Thyroid gland (tissue), 4 donors: ENCODE results near the gene KLHDC10. TPM values are rescaled to one million over a fixed set of nuclear protein-coding genes. Genes with fewer than 3 reads are reported as not detected.

Source experiments
- DNase-seq, 2 donors: peaks; one replicate each; pipeline ENCODE4 v3.0.0-alpha.2; 2019
- H3K27ac ChIP-seq, 3 donors: fragments of 200-600 bp; sonication (generic); 1 replicate in 2 of 3; 2 replicates in 1 of 3; pipeline ENCODE4 v1.5.1; 2016 to 2019; ENCODE audit warnings: mild to moderate bottlenecking in 1 of 3, moderate library complexity in 1 of 3
- H3K27me3 ChIP-seq: fragments of 200-600 bp; sonication (generic); one replicate; pipeline ENCODE4 v1.5.1; 2019
- H3K36me3 ChIP-seq, 2 donors: fragments of 200-600 bp; sonication (generic); one replicate each; pipeline ENCODE4 v1.5.1; 2016 to 2019
- H3K4me1 ChIP-seq, 2 donors: fragments of 200-600 bp; sonication (generic); one replicate each; pipeline ENCODE4 v1.5.1; 2017 to 2019
- H3K4me3 ChIP-seq, 3 donors: fragments of 200-600 bp; sonication (generic); replicated peaks in 1 of 3; 1 replicate in 2 of 3; 2 replicates in 1 of 3; pipeline ENCODE4 v1.5.1; 2016; ENCODE audit warnings: mild to moderate bottlenecking in 1 of 3
- H3K9me3 ChIP-seq: fragments of 200-600 bp; sonication (generic); one replicate; pipeline ENCODE4 v1.5.1; 2017
- POLR2A ChIP-seq, 2 donors: fragments of 450-650 bp; IDR thresholded peaks; one replicate each; pipeline ENCODE4 v1.6.1; 2017; ENCODE audit warnings: antibody characterized with exemption in 2 of 2, mild to moderate bottlenecking in 2 of 2, moderate library complexity in 1 of 2
- WGBS, 2 donors: methylation state at CpG; one replicate each; pipeline ENCODE4 v1.1.5; 2017; 5-methylcytosine and 5-hydroxymethylcytosine counted together
- intact Hi-C: fragments of 100-400 bp; cut with DNase I; formaldehyde crosslinking; loops from one replicate; pipeline ENCODE4 v1.15.1; 2023
- total RNA-seq, 4 donors: library from RNA; depleted of rRNA; stranded (reverse); fragments of >200 nt; gene quantifications; one replicate each; pipeline ENCODE4 v1.2.3, GENCODE V29; 2016
- TF ChIP-seq, protein P1 (sequence below), 6 experiments: fragments of 200-600 bp in 3 of 6; fragments of 450-650 bp in 3 of 6; sonication (generic) in 3 of 6; IDR thresholded peaks; one replicate each; pipeline ENCODE4 v1.5.1; 2016 to 2019; ENCODE audit warnings: antibody characterized with exemption in 6 of 6, mild to moderate bottlenecking in 2 of 6, inconsistent platforms in 1 of 6, moderate library complexity in 1 of 6

KLHDC10 gene
- total RNA-seq, 4 donors from 2014 or later: 27.4 to 41.6 (median 30.8) TPM

DNA sequence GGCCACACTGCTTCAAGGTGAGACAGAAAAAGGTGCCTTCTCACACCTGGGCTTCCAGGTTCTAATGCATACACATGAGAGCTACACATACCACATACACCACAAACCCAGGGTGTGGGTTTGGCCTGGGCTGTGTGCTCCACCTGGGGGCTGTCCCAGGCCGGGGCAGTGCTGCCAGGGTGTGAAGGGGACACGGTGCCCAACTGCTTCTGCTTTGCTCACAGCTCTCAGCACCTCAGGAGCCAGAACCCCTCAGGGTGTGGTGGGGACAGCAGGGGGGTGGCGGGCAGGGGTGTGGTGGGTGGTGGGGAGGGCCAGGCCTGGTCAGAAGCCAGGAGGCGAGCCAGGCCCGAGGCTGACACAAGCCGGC is 83.8 kb downstream of the KLHDC10 start:
- no peaks in the 10 kb centered on the region for H3K27me3 ChIP-seq
- TF ChIP-seq, protein P1, sequence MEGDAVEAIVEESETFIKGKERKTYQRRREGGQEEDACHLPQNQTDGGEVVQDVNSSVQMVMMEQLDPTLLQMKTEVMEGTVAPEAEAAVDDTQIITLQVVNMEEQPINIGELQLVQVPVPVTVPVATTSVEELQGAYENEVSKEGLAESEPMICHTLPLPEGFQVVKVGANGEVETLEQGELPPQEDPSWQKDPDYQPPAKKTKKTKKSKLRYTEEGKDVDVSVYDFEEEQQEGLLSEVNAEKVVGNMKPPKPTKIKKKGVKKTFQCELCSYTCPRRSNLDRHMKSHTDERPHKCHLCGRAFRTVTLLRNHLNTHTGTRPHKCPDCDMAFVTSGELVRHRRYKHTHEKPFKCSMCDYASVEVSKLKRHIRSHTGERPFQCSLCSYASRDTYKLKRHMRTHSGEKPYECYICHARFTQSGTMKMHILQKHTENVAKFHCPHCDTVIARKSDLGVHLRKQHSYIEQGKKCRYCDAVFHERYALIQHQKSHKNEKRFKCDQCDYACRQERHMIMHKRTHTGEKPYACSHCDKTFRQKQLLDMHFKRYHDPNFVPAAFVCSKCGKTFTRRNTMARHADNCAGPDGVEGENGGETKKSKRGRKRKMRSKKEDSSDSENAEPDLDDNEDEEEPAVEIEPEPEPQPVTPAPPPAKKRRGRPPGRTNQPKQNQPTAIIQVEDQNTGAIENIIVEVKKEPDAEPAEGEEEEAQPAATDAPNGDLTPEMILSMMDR (IDR thresholded peaks at IDR 0.05): peak in 2 of 6 experiments; percentile 5 to 10
- no peak for TF ChIP-seq POLR2A (IDR thresholded peaks at IDR 0.05)
- H3K9me3 ChIP-seq: no peaks in the 10 kb centered on the region
- peak in 1 of 2 donors; percentile 82 for DNase-seq
- peak overlapping the region; percentile 3 to 67 (median 47) for H3K27ac ChIP-seq
- no CpG with 5 or more reads among the region's 6 CpGs for WGBS, 2 donors
- H3K4me3 ChIP-seq: no peak overlapping the region
- intact Hi-C loops: no loop called here
- H3K4me1 ChIP-seq: peaks cover 13 to 27% of the 10 kb centered on the region in 2 donors
- no peaks in the 10 kb centered on the region for H3K36me3 ChIP-seq

DNA sequence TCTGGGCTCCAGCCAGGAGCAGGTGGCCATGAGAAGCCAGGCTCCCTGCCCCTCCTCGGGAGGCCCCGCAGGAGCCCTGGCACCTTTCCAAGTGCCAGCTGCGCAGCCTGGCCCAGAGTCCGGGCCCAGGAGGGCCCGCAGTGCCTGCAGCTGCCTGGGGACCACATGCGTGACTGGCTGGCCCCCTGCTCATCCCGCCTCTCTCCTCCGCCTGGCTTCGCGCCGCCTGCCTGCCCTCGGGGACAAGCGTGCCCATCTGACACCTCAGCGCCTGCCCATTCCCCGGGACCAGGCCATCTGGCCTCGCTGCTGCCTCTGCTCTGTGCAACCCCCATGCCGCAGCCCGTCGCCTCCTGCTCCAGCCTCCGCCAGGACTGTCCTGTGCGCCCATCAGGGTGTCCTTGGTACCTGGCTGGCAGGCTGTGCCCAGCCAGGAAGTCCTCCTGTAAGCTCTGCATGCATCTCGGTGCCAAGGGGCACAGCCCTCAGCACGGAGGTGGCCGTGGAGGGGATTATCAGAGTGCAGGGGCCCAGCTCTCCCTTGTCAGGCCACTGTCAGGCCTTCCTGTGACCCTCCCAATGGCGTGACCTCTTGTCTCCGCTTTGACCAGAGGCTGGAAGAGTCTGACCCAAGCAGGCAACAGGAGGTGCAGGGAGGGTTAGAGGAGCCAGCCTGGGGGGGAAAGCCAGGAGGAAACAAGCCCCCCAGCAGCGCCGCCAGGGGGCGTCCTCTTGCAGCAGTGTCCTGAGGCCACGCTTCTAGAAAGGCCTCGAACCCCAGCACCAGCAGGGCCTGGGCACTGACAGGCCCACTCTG is 84.4 kb downstream of the KLHDC10 start:
- no peaks in the 10 kb centered on the region for H3K27me3 ChIP-seq
- 64 to 83% methylated on average over 21 to 27 of the region's 31 CpGs for WGBS, 2 donors
- peak overlapping the region in 2 of 3 donors; percentile 47 to 67 for H3K27ac ChIP-seq
- no peak for TF ChIP-seq POLR2A (IDR thresholded peaks at IDR 0.05)
- TF ChIP-seq, protein P1 (IDR thresholded peaks at IDR 0.05): peak in 1 of 6 experiments; percentile 2
- no peaks in the 10 kb centered on the region for H3K36me3 ChIP-seq
- no peaks in the 10 kb centered on the region for H3K9me3 ChIP-seq
- peaks cover 7 to 21% of the 10 kb centered on the region in 2 donors for H3K4me1 ChIP-seq
- intact Hi-C loops: no loop called here
- no peak overlapping the region for H3K4me3 ChIP-seq
- DNase-seq: peak in 1 of 2 donors; percentile 77

DNA sequence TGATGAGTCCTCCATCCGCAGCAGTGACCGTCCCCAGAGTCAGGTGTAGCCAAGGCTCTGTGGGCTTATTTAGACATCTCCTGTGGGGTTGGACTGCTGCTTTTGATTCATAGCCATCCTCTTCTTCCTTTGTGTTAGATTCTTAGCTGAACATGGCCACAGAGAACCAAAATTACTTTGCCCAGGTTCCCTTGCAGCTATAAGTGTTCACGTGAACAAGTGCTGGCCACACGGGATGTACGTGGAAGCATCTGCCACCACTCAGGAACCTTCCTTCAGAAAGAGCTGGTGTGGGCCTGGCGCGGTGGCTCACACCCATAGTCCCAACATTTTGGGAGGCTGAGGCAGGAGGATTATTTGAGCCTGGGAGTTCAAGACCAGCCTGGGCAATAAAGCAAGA is 85.8 kb downstream of the KLHDC10 start:
- TF ChIP-seq, protein P1 (IDR thresholded peaks at IDR 0.05): no peak
- no peak for TF ChIP-seq POLR2A (IDR thresholded peaks at IDR 0.05)
- peaks cover 10 to 26% of the 10 kb centered on the region in 2 donors for H3K4me1 ChIP-seq
- H3K4me3 ChIP-seq: no peak overlapping the region
- intact Hi-C loops: no loop called here
- H3K27me3 ChIP-seq: no peaks in the 10 kb centered on the region
- WGBS, 2 donors: 97 to 98% methylated on average over 7 of the region's 7 CpGs
- no peak for DNase-seq
- no peaks in the 10 kb centered on the region for H3K36me3 ChIP-seq
- H3K9me3 ChIP-seq: no peaks in the 10 kb centered on the region
- no peak overlapping the region for H3K27ac ChIP-seq

DNA sequence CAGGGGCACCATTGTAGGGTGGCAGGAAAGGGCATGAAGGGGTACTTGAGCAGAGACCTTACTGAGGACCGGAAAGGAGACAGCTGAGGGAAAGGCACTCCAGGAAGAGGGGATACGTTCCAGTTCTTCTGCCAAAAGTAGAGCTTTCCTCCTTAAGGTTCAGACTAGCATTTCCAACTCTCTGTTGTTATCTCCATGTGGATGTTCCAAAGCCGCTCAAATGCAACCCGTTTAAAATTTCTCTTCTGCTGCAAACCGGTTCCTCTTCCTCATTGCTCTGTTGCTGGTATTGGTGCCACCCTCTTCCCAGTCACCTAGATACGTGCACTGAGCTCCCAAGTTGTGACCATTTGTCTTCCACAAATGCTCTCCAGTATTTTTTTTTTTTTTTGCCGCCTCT is 87.4 kb downstream of the KLHDC10 start:
- H3K27ac ChIP-seq: no peak overlapping the region
- no peak for DNase-seq
- H3K4me1 ChIP-seq: peaks cover 15 to 33% of the 10 kb centered on the region in 2 donors
- TF ChIP-seq POLR2A (IDR thresholded peaks at IDR 0.05): no peak
- TF ChIP-seq, protein P1 (IDR thresholded peaks at IDR 0.05): no peak
- no peaks in the 10 kb centered on the region for H3K36me3 ChIP-seq
- no peaks in the 10 kb centered on the region for H3K9me3 ChIP-seq
- 90 to 92% methylated on average over 7 of the region's 7 CpGs for whole genome bisulfite sequencing, 2 donors
- no peak overlapping the region for H3K4me3 ChIP-seq
- intact Hi-C loops: no loop called here
- no peaks in the 10 kb centered on the region for H3K27me3 ChIP-seq

DNA sequence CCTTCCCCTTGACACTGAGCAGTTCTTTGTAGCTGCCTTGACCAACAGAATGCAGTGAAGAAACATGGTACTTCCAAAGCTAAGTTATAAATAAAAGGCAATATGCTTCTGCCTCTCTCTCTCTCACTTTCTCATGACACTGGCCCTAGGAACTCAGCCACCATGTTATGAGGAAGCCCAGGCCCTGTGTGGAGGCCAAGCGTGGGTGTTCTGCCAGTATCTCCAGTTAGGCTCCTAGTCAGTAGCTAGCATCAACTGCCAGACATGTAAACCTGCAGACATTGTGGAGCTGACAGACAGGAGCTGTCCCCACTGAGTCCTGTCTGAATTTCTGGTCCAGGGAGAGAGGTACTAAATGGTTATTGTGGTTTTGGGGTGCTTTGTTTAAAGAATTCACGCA is 89.7 kb downstream of the KLHDC10 start:
- peak overlapping the region in 2 of 3 donors; percentile 11 to 17 for H3K27ac ChIP-seq
- no peaks in the 10 kb centered on the region for H3K9me3 ChIP-seq
- no peak for TF ChIP-seq POLR2A (IDR thresholded peaks at IDR 0.05)
- TF ChIP-seq, protein P1 (IDR thresholded peaks at IDR 0.05): no peak
- intact Hi-C loops: no loop called here
- peaks cover 12 to 16% of the 10 kb centered on the region in 2 donors for H3K4me1 ChIP-seq
- no peaks in the 10 kb centered on the region for H3K27me3 ChIP-seq
- no peak overlapping the region for H3K4me3 ChIP-seq
- H3K36me3 ChIP-seq: no peaks in the 10 kb centered on the region
- WGBS, 2 donors: 85 to 90% methylated on average over 2 of the region's 2 CpGs
- no peak for DNase-seq
